Activated CD4-positive, alpha-beta T cell treated with anti-CD3 and anti-CD28 coated beads for 48 hours (primary cell): ENCODE results near the gene DHRS1.

Experiments used
- DNase-seq: peaks from one replicate; pipeline ENCODE4 v3.0.0-alpha.2; 2020

DHRS1 gene

DNA sequence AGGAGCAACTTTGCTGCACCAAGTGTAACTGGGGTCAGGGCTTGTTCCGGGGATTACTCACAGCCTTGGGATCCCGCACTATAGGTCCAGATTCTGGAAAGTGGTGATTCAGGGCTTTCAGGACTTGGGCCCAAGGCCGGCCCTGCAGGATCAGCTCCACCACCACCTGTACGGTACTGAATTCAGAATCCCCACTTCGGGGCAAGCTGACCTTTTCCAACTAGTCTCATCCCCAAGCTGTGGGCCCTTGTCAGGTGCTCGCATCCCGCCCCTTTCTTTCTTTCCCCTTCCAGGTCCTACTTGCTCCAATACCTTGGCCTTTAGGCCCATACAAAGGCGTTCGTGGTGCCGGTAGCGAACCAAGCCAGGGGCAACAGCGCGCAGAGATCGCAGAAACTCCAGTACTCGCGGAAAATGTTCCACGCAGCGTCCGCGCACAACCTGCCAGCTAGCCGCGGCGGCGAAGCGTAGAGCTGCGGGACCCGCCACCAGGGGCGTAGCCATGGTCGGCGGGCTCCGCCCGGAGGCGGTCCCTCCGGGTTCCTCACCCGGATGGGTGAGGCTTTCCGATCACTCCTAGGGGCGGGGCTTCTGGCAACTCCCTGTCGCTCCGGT lies 57.6 kb downstream of the DHRS1 start:
- DNase-seq = peak; percentile 96
